ENCODE measurements around the gene MS4A6A. TPM values are rescaled to one million over a fixed set of nuclear protein-coding genes. Genes with fewer than 3 reads are reported as not detected.

MS4A6A gene
- total RNA-seq, 2 donors from 2014 or later = 5.9 to 24.9 TPM

- no peaks in the 10 kb centered on the region for H3K27me3 ChIP-seq
- H3K27ac ChIP-seq = peak overlapping the region in 1 of 4 donors; percentile 36
- H3K36me3 ChIP-seq (replicated peaks in 1 of 2; ENCODE audit: insufficient read depth in 1 of 2, low read depth in 2 of 2) = no peaks in the 10 kb centered on the region
- DNase-seq (no peak), ATAC-seq (no peak)
- no peaks in the 10 kb centered on the region for H3K4me1 ChIP-seq
- TF ChIP-seq POLR2A (IDR thresholded peaks at IDR 0.05) (no peak), CTCF (IDR thresholded peaks at IDR 0.05) (no peak)
- intact Hi-C loops (cut with DNase I) = no loop called here
- no peaks in the 10 kb centered on the region for H3K9me3 ChIP-seq
- WGBS, 2 donors = 38 to 48% methylated on average over 1 of the region's 1 CpG
- no peak overlapping the region for H3K4me3 ChIP-seq
These were observed 2.1 kb upstream of the MS4A6A start for GRCh38 chr11:60184824-60185511.

- H3K9me3 ChIP-seq = no peaks in the 10 kb centered on the region
- intact Hi-C loops (cut with DNase I) = no loop called here
- H3K36me3 ChIP-seq (replicated peaks in 1 of 2; ENCODE audit: insufficient read depth in 1 of 2, low read depth in 2 of 2) = no peaks in the 10 kb centered on the region
- 59 to 81% methylated on average over 2 of the region's 2 CpGs for WGBS, 2 donors
- TF ChIP-seq CTCF (IDR thresholded peaks at IDR 0.05) (no peak), POLR2A (IDR thresholded peaks at IDR 0.05) (no peak)
- H3K4me1 ChIP-seq = no peaks in the 10 kb centered on the region
- peak overlapping the region in 1 of 4 donors; percentile 36 for H3K27ac ChIP-seq
- DNase-seq = no peak
- H3K4me3 ChIP-seq = no peak overlapping the region
- ATAC-seq = no peak
- no peaks in the 10 kb centered on the region for H3K27me3 ChIP-seq
These were observed 815 bp upstream of the MS4A6A start for GRCh38 chr11:60183591-60184205.

GRCh38 chr11:60175860-60176275, 7.0 kb downstream of the MS4A6A start:
- intact Hi-C loops (cut with DNase I) = no loop called here
- TF ChIP-seq POLR2A (IDR thresholded peaks at IDR 0.05) (no peak), CTCF (IDR thresholded peaks at IDR 0.05) (no peak)
- Histone ChIP-seq H3K9me3 (no peaks in the 10 kb centered on the region), H3K27ac (no peak overlapping the region), H3K27me3 (no peaks in the 10 kb centered on the region), H3K36me3 (replicated peaks in 1 of 2; ENCODE audit: insufficient read depth in 1 of 2, low read depth in 2 of 2) (no peaks in the 10 kb centered on the region), H3K4me1 (no peaks in the 10 kb centered on the region), H3K4me3 (no peak overlapping the region)
- WGBS, 2 donors = 77 to 89% methylated on average over 5 of the region's 5 CpGs
- DNase-seq (no peak), ATAC-seq (no peak)

GRCh38 chr11:60172011-60172410, 10.9 kb downstream of the MS4A6A start:
- no peak for TF ChIP-seq POLR2A (IDR thresholded peaks at IDR 0.05)
- TF ChIP-seq CTCF (IDR thresholded peaks at IDR 0.05) = no peak
- Histone ChIP-seq H3K36me3 (replicated peaks in 1 of 2; ENCODE audit: insufficient read depth in 1 of 2, low read depth in 2 of 2) (no peaks in the 10 kb centered on the region), H3K4me3 (no peak overlapping the region), H3K27me3 (no peaks in the 10 kb centered on the region), H3K4me1 (peaks cover 3% of the 10 kb centered on the region), H3K9me3 (no peaks in the 10 kb centered on the region), H3K27ac (no peak overlapping the region)
- DNase-seq = no peak
- no peak for ATAC-seq
- intact Hi-C loops (cut with DNase I) = no loop called here

- 80 to 100% methylated on average over 1 of the region's 1 CpG for WGBS, 2 donors
- Histone ChIP-seq H3K27ac (no peak overlapping the region), H3K27me3 (no peaks in the 10 kb centered on the region), H3K4me1 (peaks cover 3% of the 10 kb centered on the region), H3K4me3 (no peak overlapping the region), H3K9me3 (no peaks in the 10 kb centered on the region), H3K36me3 (replicated peaks in 1 of 2; ENCODE audit: insufficient read depth in 1 of 2, low read depth in 2 of 2) (no peaks in the 10 kb centered on the region)
- intact Hi-C loops (cut with DNase I) = no loop called here
- TF ChIP-seq POLR2A (IDR thresholded peaks at IDR 0.05) (no peak), CTCF (IDR thresholded peaks at IDR 0.05) (no peak)
- DNase-seq (no peak), ATAC-seq (no peak)
These were observed 12.3 kb downstream of the MS4A6A start for GRCh38 chr11:60170566-60170965.

Measured in body of pancreas (tissue), 4 donors.